Measurements from ENCODE around the gene FLOT1.

GRCh38 chr6:30730601-30731435 lies 11.7 kb downstream of the FLOT1 start:
- no peak for TF ChIP-seq POLR2A (IDR thresholded peaks at IDR 0.05)
- TF ChIP-seq CTCF (IDR thresholded peaks at IDR 0.05): peak; percentile 43 to 71 (median 58)
